Spleen (tissue), 11 donors: Measurements from ENCODE around the gene DTX3L. TPM values are rescaled to one million over a fixed set of nuclear protein-coding genes. Genes with fewer than 3 reads are reported as not detected.

Source experiments
- DNase-seq: peaks from one replicate; pipeline ENCODE4 v3.0.0-alpha.2; 2020
- H3K27ac ChIP-seq, 8 donors: fragments of 200-600 bp; sonication (generic) in 7 of 8; 1 replicate in 4 of 8; 2 replicates in 4 of 8; pipeline versions ENCODE4 v1.5.0 to v1.8.0; 2016 to 2021; ENCODE audit warnings: inconsistent platforms in 4 of 8, mild to moderate bottlenecking in 4 of 8, moderate library complexity in 1 of 8
- H3K27me3 ChIP-seq, 7 donors: fragments of 200-600 bp; sonication (generic) in 6 of 7; replicated peaks in 1 of 7; 1 replicate in 4 of 7; 2 replicates in 3 of 7; pipeline versions ENCODE4 v1.5.0 to v1.8.0; 2016 to 2021; ENCODE audit warnings: inconsistent platforms in 3 of 7, mild to moderate bottlenecking in 1 of 7
- H3K36me3 ChIP-seq, 6 donors: fragments of 200-600 bp; sonication (generic) in 5 of 6; 1 replicate in 4 of 6; 2 replicates in 2 of 6; pipeline versions ENCODE4 v1.5.0 to v1.8.0; 2016 to 2021; ENCODE audit warnings: inconsistent platforms in 2 of 6
- H3K4me1 ChIP-seq, 6 donors: fragments of 200-600 bp; sonication (generic) in 5 of 6; 1 replicate in 3 of 6; 2 replicates in 3 of 6; pipeline versions ENCODE4 v1.5.0 to v1.8.0; 2016 to 2021; ENCODE audit warnings: inconsistent platforms in 3 of 6
- H3K4me3 ChIP-seq, 8 donors: fragments of 200-600 bp; sonication (generic) in 7 of 8; 1 replicate in 4 of 8; 2 replicates in 4 of 8; pipeline versions ENCODE4 v1.5.0 to v1.8.0; 2016 to 2021; ENCODE audit warnings: inconsistent platforms in 4 of 8, mild to moderate bottlenecking in 4 of 8, moderate library complexity in 2 of 8
- H3K9me3 ChIP-seq, 8 donors: fragments of 200-600 bp; sonication (generic) in 7 of 8; 1 replicate in 4 of 8; 2 replicates in 4 of 8; pipeline versions ENCODE4 v1.5.0 to v1.8.0; 2016 to 2021; ENCODE audit warnings: inconsistent platforms in 4 of 8
- CTCF ChIP-seq, 11 experiments: fragments of 200-600 bp in 7 of 11; fragments of 450-650 bp in 4 of 11; sonication (generic) in 4 of 11; IDR thresholded peaks in 8 of 11; conservative IDR thresholded peaks in 3 of 11; 1 replicate in 7 of 11; 2 replicates in 4 of 11; pipeline versions ENCODE4 v1.4.0 to v1.8.0; 2016 to 2021; ENCODE audit warnings: antibody characterized with exemption in 11 of 11, inconsistent platforms in 4 of 11, mild to moderate bottlenecking in 1 of 11
- POLR2A ChIP-seq, 3 donors: fragments of 450-650 bp; IDR thresholded peaks; one replicate each; pipeline ENCODE4 v1.5.1; 2017; ENCODE audit warnings: antibody characterized with exemption in 3 of 3, mild to moderate bottlenecking in 1 of 3
- POLR2AphosphoS5 ChIP-seq, 3 donors: sonication (generic); formaldehyde crosslinking; IDR thresholded peaks; one replicate each; pipeline ENCODE4 v1.5.1; 2017; ENCODE audit warnings: antibody characterized with exemption in 3 of 3
- WGBS, 5 donors: extraction: QIAGEN DNeasy Blood & Tissue Kit in 3 of 5; methylation state at CpG; one replicate each; pipeline versions ENCODE4 v1.1.5 to v1.1.7; 2013 to 2018; 5-methylcytosine and 5-hydroxymethylcytosine counted together
- intact Hi-C: fragments of 100-400 bp; cut with DNase I; formaldehyde crosslinking; loops from one replicate; pipeline ENCODE4 v1.15.0; 2023; ENCODE audit warnings: low total_unique reads
- polyA plus RNA-seq, 3 donors: library from polyadenylated mRNA; stranded (reverse); fragments of 200-250 nt; gene quantifications; one replicate each; pipeline ENCODE4 v1.2.1, GENCODE V29; 2013
- total RNA-seq, 7 donors: library from RNA; depleted of rRNA in 3 of 7; stranded (reverse); fragments of >200 nt in 3 of 7; fragmentation: NEBNext Ultra II Directional in 4 of 7; extraction: Animal tissue kit (Norgen Biotek cat#: 25700) in 4 of 7; gene quantifications; one replicate each; pipeline versions ENCODE4 v1.1.0 to v1.2.1, GENCODE V29; 2016 to 2021
- donor health status: healthy with polysubstance abuse.
- donor health status: DM: no; HTN: no; CAD: no; lungs with moderate emphysema.
- donor health status: DM: no; HTN: no; CAD: no.
- donor health status: Bipolar disorder and iron deficiency.
- donor health status: healthy.
- donor health status: DM: no; HTN: no; CAD: no.
- donor health status: DM: yes; HTN: yes; CAD: no.

The DTX3L gene
- total and polyA plus RNA-seq, 10 donors: 11.0 to 68.4 (median 63.3) TPM

GRCh38 chr3:122608916-122609315, 44.8 kb downstream of the DTX3L start:
- TF ChIP-seq CTCF (IDR thresholded peaks at IDR 0.05 in 8 of 11, conservative IDR thresholded peaks at IDR 0.05 in 3 of 11) (no peak), POLR2A (IDR thresholded peaks at IDR 0.05) (no peak), POLR2AphosphoS5 (IDR thresholded peaks at IDR 0.05) (no peak)
- intact Hi-C loops: no loop called here
- WGBS, 5 donors: 97 to 100% (median 98%) methylated on average over 1 of the region's 1 CpG

GRCh38 chr3:122609798-122610559, 45.8 kb downstream of the DTX3L start:
- peaks cover 0 to 66% (median 14%) of the 10 kb centered on the region in 6 donors for H3K36me3 ChIP-seq
- intact Hi-C loops: no loop called here
- H3K27ac ChIP-seq: peak overlapping the region in 5 of 8 donors; percentile 11 to 55 (median 46)
- WGBS, 5 donors: 72 to 79% (median 75%) methylated on average over 7 of the region's 7 CpGs
- H3K9me3 ChIP-seq: no peaks in the 10 kb centered on the region
- no peak for DNase-seq
- H3K4me1 ChIP-seq: peaks cover 0 to 22% (median 7%) of the 10 kb centered on the region in 6 donors
- TF ChIP-seq POLR2A (IDR thresholded peaks at IDR 0.05) (no peak), POLR2AphosphoS5 (IDR thresholded peaks at IDR 0.05) (no peak), CTCF (IDR thresholded peaks at IDR 0.05 in 8 of 11, conservative IDR thresholded peaks at IDR 0.05 in 3 of 11) (no peak)
- no peak overlapping the region for H3K4me3 ChIP-seq
- H3K27me3 ChIP-seq: no peaks in the 10 kb centered on the region

More at GRCh38 chr3:122608916-122609315, 44.8 kb downstream of the DTX3L start:
- no peaks in the 10 kb centered on the region for H3K27me3 ChIP-seq
- no peak for DNase-seq
- peak overlapping the region in 1 of 8 donors; percentile 55 for H3K27ac ChIP-seq
- H3K4me3 ChIP-seq: no peak overlapping the region
- H3K9me3 ChIP-seq: no peaks in the 10 kb centered on the region
- H3K4me1 ChIP-seq: peaks cover 0 to 22% (median 7%) of the 10 kb centered on the region in 6 donors
- peaks cover 0 to 60% (median 12%) of the 10 kb centered on the region in 6 donors for H3K36me3 ChIP-seq

- intact Hi-C loops: no loop called here
- Histone ChIP-seq H3K4me1 (peaks cover 0 to 35% (median 14%) of the 10 kb centered on the region in 6 donors), H3K36me3 (peaks cover 0 to 79% (median 17%) of the 10 kb centered on the region in 6 donors), H3K4me3 (no peak overlapping the region), H3K9me3 (no peaks in the 10 kb centered on the region), H3K27ac (peak overlapping the region in 3 of 8 donors; percentile 11 to 21 (median 13)), H3K27me3 (no peaks in the 10 kb centered on the region)
- no peak for DNase-seq
- TF ChIP-seq CTCF (IDR thresholded peaks at IDR 0.05 in 8 of 11, conservative IDR thresholded peaks at IDR 0.05 in 3 of 11) (no peak), POLR2A (IDR thresholded peaks at IDR 0.05) (no peak), POLR2AphosphoS5 (IDR thresholded peaks at IDR 0.05) (no peak)
- 84 to 93% (median 91%) methylated on average over 5 of the region's 5 CpGs for WGBS, 5 donors
Observed at GRCh38 chr3:122612696-122613095, 48.6 kb downstream of the DTX3L start.

- 71 to 83% (median 76%) methylated on average over 3 of the region's 3 CpGs for WGBS, 5 donors
- intact Hi-C loops: no loop called here
Observed at GRCh38 chr3:122615303-122615702, 51.2 kb downstream of the DTX3L start.

More at GRCh38 chr3:122615303-122615702, 51.2 kb downstream of the DTX3L start:
- peaks cover 0 to 44% (median 15%) of the 10 kb centered on the region in 6 donors for H3K4me1 ChIP-seq
- DNase-seq: no peak
- TF ChIP-seq POLR2AphosphoS5 (IDR thresholded peaks at IDR 0.05) (no peak), POLR2A (IDR thresholded peaks at IDR 0.05) (no peak), CTCF (IDR thresholded peaks at IDR 0.05 in 8 of 11, conservative IDR thresholded peaks at IDR 0.05 in 3 of 11) (no peak)
- H3K4me3 ChIP-seq: no peak overlapping the region
- no peaks in the 10 kb centered on the region for H3K9me3 ChIP-seq
- no peaks in the 10 kb centered on the region for H3K27me3 ChIP-seq
- no peak overlapping the region for H3K27ac ChIP-seq
- peaks cover 0 to 91% (median 17%) of the 10 kb centered on the region in 6 donors for H3K36me3 ChIP-seq
